Peyer's patch (tissue), 4 donors: ENCODE results near the gene CAPN7. TPM values are rescaled to one million over a fixed set of nuclear protein-coding genes. Genes with fewer than 3 reads are reported as not detected.

ENCODE experiments used
- DNase-seq, 3 donors: peaks; one replicate each; pipeline ENCODE4 v3.0.0-alpha.2; 2017 to 2019
- H3K27ac ChIP-seq, 4 donors: fragments of 200-600 bp; sonication (generic); one replicate each; pipeline ENCODE4 v1.5.1; 2016 to 2019
- H3K27me3 ChIP-seq, 2 donors: fragments of 200-600 bp; sonication (generic); one replicate each; pipeline ENCODE4 v1.5.1; 2019
- H3K36me3 ChIP-seq, 3 donors: fragments of 200-600 bp; sonication (generic); one replicate each; pipeline ENCODE4 v1.5.1; 2016 to 2019
- H3K4me1 ChIP-seq, 4 donors: fragments of 200-600 bp; sonication (generic); one replicate each; pipeline ENCODE4 v1.5.1; 2016 to 2019
- H3K4me3 ChIP-seq, 4 donors: fragments of 200-600 bp; sonication (generic); 1 replicate in 3 of 4; 2 replicates in 1 of 4; pipeline ENCODE4 v1.5.1; 2016 to 2019; ENCODE audit warnings: mild to moderate bottlenecking in 1 of 4
- H3K9me3 ChIP-seq, 4 donors: fragments of 200-600 bp; sonication (generic); one replicate each; pipeline ENCODE4 v1.5.1; 2016 to 2019; ENCODE audit warnings: mild to moderate bottlenecking in 1 of 4
- POLR2A ChIP-seq, 2 donors: fragments of 450-650 bp; IDR thresholded peaks; one replicate each; pipeline ENCODE4 v1.5.1; 2017; ENCODE audit warnings: antibody characterized with exemption in 2 of 2, mild to moderate bottlenecking in 2 of 2, moderate library complexity in 2 of 2
- total RNA-seq, 4 donors: library from RNA; depleted of rRNA; stranded (reverse); fragments of >200 nt; gene quantifications; one replicate each; pipeline ENCODE4 v1.1.0, GENCODE V29; 2016
- TF ChIP-seq, protein P1 (sequence below), 6 experiments: fragments of 450-650 bp in 4 of 6; fragments of 200-600 bp in 2 of 6; sonication (generic) in 1 of 6; IDR thresholded peaks; one replicate each; pipeline ENCODE4 v1.5.1; 2017 to 2019; ENCODE audit warnings: antibody characterized with exemption in 6 of 6, mild to moderate bottlenecking in 3 of 6, moderate library complexity in 1 of 6

Gene CAPN7
- total RNA-seq, 4 donors from 2014 or later = 50.3 to 115 (median 69.3) TPM

DNA sequence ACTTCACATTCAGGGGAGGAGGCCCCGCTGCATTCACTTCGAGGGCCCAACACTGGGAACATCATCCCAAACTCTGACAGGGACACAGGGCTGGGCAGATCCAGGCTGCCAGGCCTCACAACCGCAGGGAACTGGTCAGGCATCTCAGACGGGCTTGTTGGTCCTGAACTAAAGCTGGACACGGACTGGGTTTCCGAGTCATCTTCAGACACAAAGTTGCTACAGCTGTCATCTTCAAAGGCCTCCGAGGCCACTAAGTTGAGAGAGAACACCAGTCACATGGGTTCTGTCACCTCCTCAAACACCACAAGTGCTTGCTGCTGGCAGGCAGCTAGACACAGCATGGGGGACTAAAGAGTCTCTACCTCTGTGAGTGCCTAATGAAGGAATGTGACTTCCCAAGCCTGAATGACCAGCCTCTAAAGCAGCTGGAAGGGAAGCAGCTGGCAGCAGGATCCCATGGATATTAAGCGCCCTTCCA lies 50.9 kb downstream of the CAPN7 start:
- TF ChIP-seq, protein P1, sequence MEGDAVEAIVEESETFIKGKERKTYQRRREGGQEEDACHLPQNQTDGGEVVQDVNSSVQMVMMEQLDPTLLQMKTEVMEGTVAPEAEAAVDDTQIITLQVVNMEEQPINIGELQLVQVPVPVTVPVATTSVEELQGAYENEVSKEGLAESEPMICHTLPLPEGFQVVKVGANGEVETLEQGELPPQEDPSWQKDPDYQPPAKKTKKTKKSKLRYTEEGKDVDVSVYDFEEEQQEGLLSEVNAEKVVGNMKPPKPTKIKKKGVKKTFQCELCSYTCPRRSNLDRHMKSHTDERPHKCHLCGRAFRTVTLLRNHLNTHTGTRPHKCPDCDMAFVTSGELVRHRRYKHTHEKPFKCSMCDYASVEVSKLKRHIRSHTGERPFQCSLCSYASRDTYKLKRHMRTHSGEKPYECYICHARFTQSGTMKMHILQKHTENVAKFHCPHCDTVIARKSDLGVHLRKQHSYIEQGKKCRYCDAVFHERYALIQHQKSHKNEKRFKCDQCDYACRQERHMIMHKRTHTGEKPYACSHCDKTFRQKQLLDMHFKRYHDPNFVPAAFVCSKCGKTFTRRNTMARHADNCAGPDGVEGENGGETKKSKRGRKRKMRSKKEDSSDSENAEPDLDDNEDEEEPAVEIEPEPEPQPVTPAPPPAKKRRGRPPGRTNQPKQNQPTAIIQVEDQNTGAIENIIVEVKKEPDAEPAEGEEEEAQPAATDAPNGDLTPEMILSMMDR (IDR thresholded peaks at IDR 0.05) = no peak
- no peak for TF ChIP-seq POLR2A (IDR thresholded peaks at IDR 0.05)
- Histone ChIP-seq H3K27me3 (no peaks in the 10 kb centered on the region), H3K4me1 (no peaks in the 10 kb centered on the region), H3K27ac (no peak overlapping the region), H3K36me3 (peaks cover 0 to 60% (median 0%) of the 10 kb centered on the region in 3 donors), H3K9me3 (no peaks in the 10 kb centered on the region), H3K4me3 (no peak overlapping the region)
- DNase-seq = no peak

DNA sequence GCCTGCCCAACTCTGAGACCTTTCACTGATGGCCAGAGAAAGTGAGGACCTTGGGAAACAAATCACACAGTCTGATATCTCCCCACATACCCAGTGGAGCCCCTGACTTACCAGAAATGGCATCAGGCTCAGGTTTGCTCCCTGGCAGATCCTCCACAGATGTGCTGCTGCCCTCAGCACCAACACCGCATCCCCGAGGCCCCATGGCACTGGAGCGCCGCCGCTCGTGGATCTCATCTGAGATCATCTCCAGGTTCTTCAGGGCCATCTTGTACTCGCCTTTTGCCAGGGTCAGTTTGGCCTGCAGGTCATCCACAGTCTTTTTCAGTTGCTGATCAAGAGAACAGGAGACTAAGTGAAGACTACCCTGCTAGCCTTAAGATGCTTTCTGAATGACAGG lies 52.7 kb downstream of the CAPN7 start:
- no peak for TF ChIP-seq POLR2A (IDR thresholded peaks at IDR 0.05)
- TF ChIP-seq, protein P1 (IDR thresholded peaks at IDR 0.05) = no peak
- Histone ChIP-seq H3K27me3 (no peaks in the 10 kb centered on the region), H3K4me3 (no peak overlapping the region), H3K27ac (no peak overlapping the region), H3K4me1 (peaks cover 0 to 7% (median 0%) of the 10 kb centered on the region in 4 donors), H3K9me3 (no peaks in the 10 kb centered on the region), H3K36me3 (peaks cover 0 to 41% (median 0%) of the 10 kb centered on the region in 3 donors)
- DNase-seq = no peak

DNA sequence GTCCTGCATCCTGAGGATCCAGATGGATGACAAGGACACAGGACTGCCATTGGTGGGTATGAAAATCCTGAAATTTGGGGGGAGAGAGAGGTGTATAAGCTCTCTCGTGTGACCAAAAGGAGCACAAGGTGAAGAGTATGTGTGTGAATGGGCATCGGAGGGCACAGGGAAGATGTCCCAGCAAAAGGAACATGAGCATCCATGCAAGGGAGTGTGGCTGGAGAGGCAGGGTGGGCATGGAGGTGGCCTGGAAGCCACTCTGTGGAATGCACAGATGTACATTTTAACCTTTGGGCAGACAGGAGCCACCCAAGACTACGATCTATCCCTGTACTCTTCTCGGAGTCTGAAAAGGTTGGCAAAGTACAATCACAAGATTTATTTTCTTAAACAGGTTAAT lies 54.5 kb downstream of the CAPN7 start:
- TF ChIP-seq, protein P1 (IDR thresholded peaks at IDR 0.05) = no peak
- no peak for TF ChIP-seq POLR2A (IDR thresholded peaks at IDR 0.05)
- no peaks in the 10 kb centered on the region for H3K9me3 ChIP-seq
- peaks cover 0 to 23% (median 0%) of the 10 kb centered on the region in 3 donors for H3K36me3 ChIP-seq
- H3K4me1 ChIP-seq = peaks cover 0 to 12% (median 0%) of the 10 kb centered on the region in 4 donors
- no peak for DNase-seq
- H3K27ac ChIP-seq = no peak overlapping the region
- H3K27me3 ChIP-seq = no peaks in the 10 kb centered on the region
- no peak overlapping the region for H3K4me3 ChIP-seq

DNA sequence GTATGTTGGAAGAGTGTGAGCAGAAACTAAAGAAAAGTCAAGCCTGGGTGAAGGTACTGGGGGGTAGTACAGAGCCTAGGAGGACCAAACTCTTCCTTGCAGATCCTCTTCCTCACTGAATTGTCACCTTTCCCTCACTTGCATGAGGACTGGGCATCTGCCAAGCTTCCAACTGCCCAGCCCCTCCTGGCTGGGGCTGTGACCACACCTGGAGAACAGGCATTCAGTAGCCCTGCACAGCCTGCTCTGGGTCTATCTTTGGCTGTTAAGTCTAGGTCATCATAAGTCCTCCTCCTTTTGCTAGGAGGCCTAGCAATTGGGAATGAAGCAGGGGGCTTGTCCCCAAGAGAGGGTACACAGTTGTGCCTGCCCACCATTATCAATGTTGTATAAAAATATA lies 55.2 kb downstream of the CAPN7 start:
- no peak for DNase-seq
- no peaks in the 10 kb centered on the region for H3K27me3 ChIP-seq
- H3K36me3 ChIP-seq = peaks cover 0 to 16% (median 0%) of the 10 kb centered on the region in 3 donors
- H3K4me3 ChIP-seq = no peak overlapping the region
- TF ChIP-seq, protein P1 (IDR thresholded peaks at IDR 0.05) = no peak
- no peak for TF ChIP-seq POLR2A (IDR thresholded peaks at IDR 0.05)
- no peak overlapping the region for H3K27ac ChIP-seq
- no peaks in the 10 kb centered on the region for H3K9me3 ChIP-seq
- peaks cover 0 to 12% (median 0%) of the 10 kb centered on the region in 4 donors for H3K4me1 ChIP-seq

DNA sequence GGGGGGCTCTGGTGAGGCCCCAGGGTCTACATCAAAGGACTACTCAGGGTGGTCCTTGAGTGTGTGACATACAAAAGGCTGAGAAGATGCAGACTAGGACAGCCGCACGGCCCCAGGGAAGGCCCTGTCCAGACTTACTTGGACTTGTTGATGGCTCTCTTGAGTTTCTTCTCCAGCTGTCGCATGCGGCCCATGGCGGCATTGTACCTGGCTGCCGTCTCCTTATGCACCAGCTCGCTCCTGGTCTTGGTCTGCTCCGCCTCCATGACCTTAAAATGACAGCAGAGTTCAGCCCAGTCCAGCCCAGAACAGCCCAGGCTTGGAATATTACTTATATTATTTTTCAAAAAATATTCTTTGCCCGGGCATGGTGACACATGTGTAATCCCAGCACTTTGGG lies 56.0 kb downstream of the CAPN7 start:
- H3K27ac ChIP-seq = no peak overlapping the region
- peaks cover 0 to 8% (median 0%) of the 10 kb centered on the region in 3 donors for H3K36me3 ChIP-seq

More for the DNA sequence above, 56.0 kb downstream of the CAPN7 start:
- H3K9me3 ChIP-seq = no peaks in the 10 kb centered on the region
- TF ChIP-seq POLR2A (IDR thresholded peaks at IDR 0.05) = no peak
- TF ChIP-seq, protein P1 (IDR thresholded peaks at IDR 0.05) = no peak
- no peak for DNase-seq
- H3K27me3 ChIP-seq = no peaks in the 10 kb centered on the region
- H3K4me1 ChIP-seq = peaks cover 0 to 12% (median 0%) of the 10 kb centered on the region in 4 donors
- no peak overlapping the region for H3K4me3 ChIP-seq
